PC-3 (cell line): ENCODE results near the gene EDEM1. TPM values are rescaled to one million over a fixed set of nuclear protein-coding genes. Genes with fewer than 3 reads are reported as not detected.

ENCODE experiments used
- ATAC-seq: fragments of 200-7000 bp; cut with Tn5 transposase; 2 replicates; pipeline ENCODE4 v1.9.1; 2020; ENCODE audit warnings: mild to moderate bottlenecking, moderate library complexity
- BruUV-seq: library from RNA; stranded (reverse); fragments of 400-500 nt; replicated peaks from 2 replicates; lab custom pipeline; 2021; lab: Mats Ljungman, UMichigan
- CTCF ChIA-PET: fragments of 300-600 bp; sonication (Branson Sonifier 250); formaldehyde crosslinking; loops from one replicate; lab custom pipeline; 2022; ENCODE audit warnings: antibody characterized with exemption; lab: Charles Lee
- POLR2A ChIA-PET: fragments of 300-600 bp; sonication (Branson Sonifier 250); formaldehyde crosslinking; loops from one replicate; lab custom pipeline; 2022; ENCODE audit warnings: antibody characterized with exemption; ENCODE audit not compliant: unreplicated experiment; lab: Charles Lee
- DNase-seq: peaks from one replicate; pipeline ENCODE4 v3.0.0-alpha.2; 2015
- H2AFZ ChIP-seq: fragments of 300-600 bp; sonication (generic); 2 replicates; pipeline ENCODE4 v1.6.0; 2016; ENCODE audit warnings: antibody characterized with exemption, low read length
- H3F3A ChIP-seq: fragments of 300-600 bp; sonication (generic); one replicate; pipeline ENCODE4 v1.6.0; 2017; ENCODE audit warnings: antibody characterized with exemption, low read length, control low read depth, mild to moderate bottlenecking; ENCODE audit not compliant: unreplicated experiment
- H3K27ac ChIP-seq: fragments of 300-600 bp; sonication (generic); 2 replicates; pipeline ENCODE4 v1.5.1; 2016; ENCODE audit warnings: mild to moderate bottlenecking, low read length
- H3K27me3 ChIP-seq: fragments of 300-600 bp; sonication (generic); 2 replicates; pipeline ENCODE4 v1.6.1; 2016; ENCODE audit warnings: low read length, mixed read lengths
- H3K36me3 ChIP-seq: fragments of 300-600 bp; sonication (generic); 2 replicates; pipeline ENCODE4 v1.6.1; 2016; ENCODE audit warnings: low read depth, mixed run types, low read length, mixed read lengths
- H3K4me1 ChIP-seq: fragments of 300-600 bp; sonication (generic); 2 replicates; pipeline ENCODE4 v1.5.1; 2016; ENCODE audit warnings: low read length; ENCODE audit not compliant: insufficient read depth
- H3K4me2 ChIP-seq: fragments of 300-600 bp; sonication (generic); 2 replicates; pipeline ENCODE4 v1.6.0; 2016; ENCODE audit warnings: low read length
- H3K4me3 ChIP-seq: fragments of 300-600 bp; sonication (generic); 2 replicates; pipeline ENCODE4 v1.5.1; 2016; ENCODE audit warnings: mild to moderate bottlenecking, low read length, mixed read lengths
- H3K79me2 ChIP-seq: fragments of 300-600 bp; sonication (generic); 2 replicates; pipeline ENCODE4 v1.6.1; 2017; ENCODE audit warnings: low read length, mixed read lengths
- H3K9ac ChIP-seq: fragments of 300-600 bp; sonication (generic); 2 replicates; pipeline ENCODE4 v1.6.0; 2016; ENCODE audit warnings: mild to moderate bottlenecking, low read length
- H3K9me2 ChIP-seq: fragments of 300-600 bp; sonication (generic); replicated peaks from 2 replicates; pipeline ENCODE4 v1.6.1; 2016; ENCODE audit warnings: mixed run types, low read length, mixed read lengths
- H3K9me3 ChIP-seq: fragments of 300-600 bp; sonication (generic); 2 replicates; pipeline ENCODE4 v1.6.1; 2016; ENCODE audit warnings: low read length, mixed read lengths
- H4K20me1 ChIP-seq: fragments of 300-600 bp; sonication (generic); 2 replicates; pipeline ENCODE4 v1.6.1; 2016; ENCODE audit warnings: low read length, mixed read lengths
- CTCF ChIP-seq: fragments of 300-600 bp; sonication (generic); conservative IDR thresholded peaks from 2 replicates; pipeline ENCODE4 v1.5.1; 2017; ENCODE audit warnings: antibody characterized with exemption, low read depth, mild to moderate bottlenecking, low read length
- EZH2 ChIP-seq: fragments of 300-600 bp; sonication (generic); IDR thresholded peaks from one replicate; pipeline ENCODE4 v1.6.1; 2017; ENCODE audit warnings: antibody characterized with exemption, mild to moderate bottlenecking, low read length; ENCODE audit not compliant: unreplicated experiment
- EZH2phosphoT487 ChIP-seq: fragments of 300-600 bp; sonication (generic); IDR thresholded peaks from 2 replicates; pipeline ENCODE4 v1.6.1; 2018; ENCODE audit warnings: mild to moderate bottlenecking, antibody characterized with exemption, low read length, borderline replicate concordance
- intact Hi-C: fragments of 100-400 bp; cut with micrococcal nuclease; formaldehyde crosslinking; loops from 2 replicates; pipeline ENCODE4 v1.9.0; 2023
- total RNA-seq: library from RNA; depleted of rRNA; stranded (reverse); fragments of >200 nt; gene quantifications from 2 replicates; pipeline ENCODE4 v1.2.3, GENCODE V29; 2014

Gene EDEM1
- total RNA-seq, 1 experiment from 2014 or later: 39.4 TPM

- DNase-seq (no peak), ATAC-seq (no peak)
- H3K27me3 ChIP-seq: no peaks in the 10 kb centered on the region
- ChIA-PET CTCF (no interaction called here), POLR2A (no interaction called here)
- no peaks in the 10 kb centered on the region for H3K9me2 ChIP-seq
- H3F3A ChIP-seq: peaks cover 6% of the 10 kb centered on the region
- intact Hi-C loops: no loop called here
- H2AFZ ChIP-seq: no peak overlapping the region
- no peak overlapping the region for H3K27ac ChIP-seq
- BruUV-seq: no TSS peak
- no peaks in the 10 kb centered on the region for H3K9me3 ChIP-seq
- peaks cover 35% of the 10 kb centered on the region for H3K36me3 ChIP-seq
- no peak for TF ChIP-seq EZH2phosphoT487
- no peak for TF ChIP-seq CTCF
- TF ChIP-seq EZH2: no peak
- H3K79me2 ChIP-seq: peaks cover 44% of the 10 kb centered on the region
- H3K9ac ChIP-seq: no peak overlapping the region
- peaks cover 38% of the 10 kb centered on the region for H3K4me1 ChIP-seq
- H3K4me2 ChIP-seq: no peak overlapping the region
- H4K20me1 ChIP-seq: peaks cover 6% of the 10 kb centered on the region
- no peak overlapping the region for H3K4me3 ChIP-seq
These were observed 11.7 kb downstream of the EDEM1 start for GRCh38 chr3:5198986-5199731.

- H3K27ac ChIP-seq: no peak overlapping the region
- H3K36me3 ChIP-seq: peaks cover 44% of the 10 kb centered on the region
- no peak overlapping the region for H3K4me2 ChIP-seq
These were observed 14.0 kb downstream of the EDEM1 start for GRCh38 chr3:5201536-5201935.

More at GRCh38 chr3:5201536-5201935, 14.0 kb downstream of the EDEM1 start:
- POLR2A ChIA-PET: no interaction called here
- no peaks in the 10 kb centered on the region for H3K9me3 ChIP-seq
- TF ChIP-seq EZH2phosphoT487 (no peak), CTCF (no peak), EZH2 (no peak)
- H3K4me3 ChIP-seq: no peak overlapping the region
- peaks cover 14% of the 10 kb centered on the region for H3K4me1 ChIP-seq
- H3K27me3 ChIP-seq: no peaks in the 10 kb centered on the region
- H3K79me2 ChIP-seq: peaks cover 25% of the 10 kb centered on the region
- no TSS peak for BruUV-seq
- ATAC-seq: no peak
- 0 out of 2 replicates have a peak, but pooled peaks cover 3% of the 10 kb centered on the region for H4K20me1 ChIP-seq
- no peaks in the 10 kb centered on the region for H3F3A ChIP-seq
- no peaks in the 10 kb centered on the region for H3K9me2 ChIP-seq
- intact Hi-C loops: no loop called here
- CTCF ChIA-PET: no interaction called here
- no peak overlapping the region for H3K9ac ChIP-seq
- H2AFZ ChIP-seq: no peak overlapping the region
- no peak for DNase-seq
